Measurements from ENCODE around the gene DGLUCY.

- no peak for TF ChIP-seq POLR2A (IDR thresholded peaks at IDR 0.05)
- TF ChIP-seq CTCF (IDR thresholded peaks at IDR 0.05), result no peak
- TF ChIP-seq POLR2AphosphoS5 (IDR thresholded peaks at IDR 0.05), result no peak
These were observed 39.5 kb downstream of the DGLUCY start for GRCh38 chr14:91153360-91153759.

Data from breast epithelium (tissue), 3 donors.